ENCODE data around the gene CAB39. TPM values are rescaled to one million over a fixed set of nuclear protein-coding genes. Genes with fewer than 3 reads are reported as not detected.
A peak's percentile ranks its signal among the peaks of the same experiment; 100 is the strongest.

CAB39 gene
- polyA plus RNA-seq, 1 donor (not counting 4 experiments of a cell fraction or from before 2014, with no cell fraction given) = 120 TPM

GRCh38 chr2:230749111-230749510 lies 36.5 kb downstream of the CAB39 start:
- no peaks in the 10 kb centered on the region for H3K27me3 ChIP-seq (ENCODE audit: control insufficient read depth, extremely low read depth, insufficient read depth, low read length)
- H4K20me1 ChIP-seq (ENCODE audit: control insufficient read depth, extremely low read depth, insufficient read depth, low read length) = peaks cover 15% of the 10 kb centered on the region
- H3K27ac ChIP-seq (ENCODE audit: control insufficient read depth, insufficient read depth, low read length) = peak overlapping the region; percentile 73
- H3K79me2 ChIP-seq (ENCODE audit: control insufficient read depth, insufficient read depth, low read length) = peaks cover 95% of the 10 kb centered on the region
- no peak overlapping the region for H3K4me3 ChIP-seq (ENCODE audit: control insufficient read depth in 2 of 3, extremely low read depth in 1 of 3, insufficient read depth in 2 of 3, low read depth in 1 of 3, low read length in 3 of 3)
- peaks cover 2 to 12% of the 10 kb centered on the region in 2 experiments for H3K36me3 ChIP-seq (ENCODE audit: control insufficient read depth in 2 of 2, extremely low read depth in 1 of 2, insufficient read depth in 2 of 2, low read length in 2 of 2)
- no peak overlapping the region for H3K4me2 ChIP-seq (ENCODE audit: control insufficient read depth, extremely low read depth, insufficient read depth, low read depth, low read length)
- DNase-seq (ENCODE audit: low read depth, low spot score) (no peak), FAIRE-seq (no peak)
- no peak overlapping the region for H2AFZ ChIP-seq (ENCODE audit: control insufficient read depth, low read length)
- H3K9me1 ChIP-seq (ENCODE audit: control insufficient read depth, extremely low read depth, insufficient read depth, low read length) = peaks cover 4% of the 10 kb centered on the region
- no peaks in the 10 kb centered on the region for H3K9me3 ChIP-seq (ENCODE audit: control insufficient read depth, low read depth, low read length)
- no peak overlapping the region for H3K9ac ChIP-seq (ENCODE audit: control insufficient read depth, extremely low read depth, insufficient read depth, low read length)
- peaks cover 46% of the 10 kb centered on the region for H3K4me1 ChIP-seq (ENCODE audit: control insufficient read depth, extremely low read depth, insufficient read depth, low read length)
- dilution Hi-C loops (cut with MboI; ENCODE audit: extremely low pct_ligation_motif_present, low sequenced_read_pairs) = no loop called here
- TF ChIP-seq EZH2 (IDR thresholded peaks at IDR 0.05; ENCODE audit: low read length) (no peak), CTCF (optimal IDR thresholded peaks at IDR 0.05 in 1 of 3, IDR thresholded peaks at IDR 0.05 in 1 of 3, conservative IDR thresholded peaks at IDR 0.05 in 1 of 3; ENCODE audit: extremely low read depth in 1 of 3, insufficient read depth in 2 of 3, low read length in 3 of 3) (no peak)

GRCh38 chr2:230751062-230751461 lies 38.4 kb downstream of the CAB39 start:
- Histone ChIP-seq H3K9me1 (ENCODE audit: control insufficient read depth, extremely low read depth, insufficient read depth, low read length) (peaks cover 6% of the 10 kb centered on the region), H3K79me2 (ENCODE audit: control insufficient read depth, insufficient read depth, low read length) (peaks cover 96% of the 10 kb centered on the region), H3K4me2 (ENCODE audit: control insufficient read depth, extremely low read depth, insufficient read depth, low read depth, low read length) (peak overlapping the region; percentile 61), H2AFZ (ENCODE audit: control insufficient read depth, low read length) (no peak overlapping the region), H3K27me3 (ENCODE audit: control insufficient read depth, extremely low read depth, insufficient read depth, low read length) (no peaks in the 10 kb centered on the region), H3K9ac (ENCODE audit: control insufficient read depth, extremely low read depth, insufficient read depth, low read length) (no peak overlapping the region), H3K27ac (ENCODE audit: control insufficient read depth, insufficient read depth, low read length) (peak overlapping the region; percentile 73), H3K4me3 (ENCODE audit: control insufficient read depth in 2 of 3, extremely low read depth in 1 of 3, insufficient read depth in 2 of 3, low read depth in 1 of 3, low read length in 3 of 3) (no peak overlapping the region), H3K36me3 (ENCODE audit: control insufficient read depth in 2 of 2, extremely low read depth in 1 of 2, insufficient read depth in 2 of 2, low read length in 2 of 2) (peaks cover 4 to 14% of the 10 kb centered on the region in 2 experiments), H3K4me1 (ENCODE audit: control insufficient read depth, extremely low read depth, insufficient read depth, low read length) (peaks cover 45% of the 10 kb centered on the region), H4K20me1 (ENCODE audit: control insufficient read depth, extremely low read depth, insufficient read depth, low read length) (peaks cover 19% of the 10 kb centered on the region), H3K9me3 (ENCODE audit: control insufficient read depth, low read depth, low read length) (no peaks in the 10 kb centered on the region)
- no peak for TF ChIP-seq EZH2 (IDR thresholded peaks at IDR 0.05; ENCODE audit: low read length)
- no peak for TF ChIP-seq CTCF (optimal IDR thresholded peaks at IDR 0.05 in 1 of 3, IDR thresholded peaks at IDR 0.05 in 1 of 3, conservative IDR thresholded peaks at IDR 0.05 in 1 of 3; ENCODE audit: extremely low read depth in 1 of 3, insufficient read depth in 2 of 3, low read length in 3 of 3)
- DNase-seq (ENCODE audit: low read depth, low spot score) (peak; percentile 52), FAIRE-seq (peak; percentile 93)
- dilution Hi-C loops (cut with MboI; ENCODE audit: extremely low pct_ligation_motif_present, low sequenced_read_pairs) = no loop called here

Data from keratinocyte (primary cell).